Neural progenitor cell (in vitro differentiated cells): ENCODE results near the gene ZNF91. TPM values are rescaled to one million over a fixed set of nuclear protein-coding genes. Genes with fewer than 3 reads are reported as not detected.

ENCODE experiments used
- small RNA-seq: library from RNA; depleted of rRNA; stranded (forward); fragments of <200 nt; gene quantifications from one replicate; pipeline ENCODE3, GENCODE V24; 2015
- total RNA-seq: library from RNA; depleted of rRNA; stranded (reverse); fragments of >200 nt; gene quantifications from 2 replicates; pipeline ENCODE4 v1.2.3, GENCODE V29; 2015; ENCODE audit warnings: low replicate concordance

The ZNF91 gene
- total RNA-seq, 1 donor from 2014 or later, result 105 TPM

Small RNAs within 50 kb of the gene (small RNA-seq; reads per million reads assigned to genes)
- not detected for gene VN1R91P

Other genes starting within 250 kb of the ZNF91 start
- gene ZNF724, start 145.1 kb downstream of the ZNF91 start, total RNA-seq, result 60.6 and 75.1 TPM in 2 replicates